Gastrocnemius medialis (tissue), 4 donors: ENCODE data around the gene TMEM72. TPM values are rescaled to one million over a fixed set of nuclear protein-coding genes. Genes with fewer than 3 reads are reported as not detected.

Experiments
- ATAC-seq, 2 donors: fragments of 150-250 bp; one replicate each; pipeline ENCODE4 v1.9.1; 2016
- DNase-seq, 2 donors: peaks; one replicate each; pipeline ENCODE4 v3.0.0-alpha.2; 2019
- H3K27ac ChIP-seq, 4 donors: fragments of 200-600 bp; sonication (generic); 1 replicate in 1 of 4; 2 replicates in 3 of 4; pipeline ENCODE4 v1.5.1; 2016 to 2018; ENCODE audit warnings: mild to moderate bottlenecking in 2 of 4, moderate library complexity in 1 of 4
- H3K27me3 ChIP-seq, 3 donors: fragments of 200-600 bp; sonication (generic) in 2 of 3; 1 replicate in 1 of 3; 2 replicates in 2 of 3; pipeline versions ENCODE4 v1.5.1 to v1.6.0; 2016 to 2019; ENCODE audit warnings: mild to moderate bottlenecking in 1 of 3, moderate library complexity in 1 of 3
- H3K36me3 ChIP-seq, 2 donors: fragments of 200-600 bp; sonication (generic) in 1 of 2; one replicate each; pipeline ENCODE4 v1.5.1; 2017 to 2018
- H3K4me1 ChIP-seq, 2 donors: fragments of 200-600 bp; sonication (generic) in 1 of 2; one replicate each; pipeline ENCODE4 v1.5.1; 2016 to 2017; ENCODE audit warnings: mild to moderate bottlenecking in 2 of 2
- H3K4me3 ChIP-seq, 4 donors: fragments of 200-600 bp; sonication (generic) in 3 of 4; 1 replicate in 1 of 4; 2 replicates in 3 of 4; pipeline ENCODE4 v1.5.1; 2016 to 2019; ENCODE audit warnings: mild to moderate bottlenecking in 2 of 4
- H3K9me3 ChIP-seq, 3 donors: fragments of 200-600 bp; sonication (generic) in 2 of 3; 1 replicate in 1 of 3; 2 replicates in 2 of 3; pipeline ENCODE4 v1.5.1; 2016 to 2019
- CTCF ChIP-seq, 5 experiments: fragments of 450-650 bp in 3 of 5; fragments of 200-600 bp in 2 of 5; sonication (generic) in 2 of 5; IDR thresholded peaks in 4 of 5; conservative IDR thresholded peaks in 1 of 5; 1 replicate in 4 of 5; 2 replicates in 1 of 5; pipeline ENCODE4 v1.5.1; 2016 to 2019; ENCODE audit warnings: antibody characterized with exemption in 5 of 5, mild to moderate bottlenecking in 3 of 5, moderate library complexity in 3 of 5
- POLR2A ChIP-seq, 2 donors: fragments of 450-650 bp; IDR thresholded peaks; one replicate each; pipeline ENCODE4 v1.6.1; 2017; ENCODE audit warnings: antibody characterized with exemption in 2 of 2, mild to moderate bottlenecking in 2 of 2, moderate library complexity in 2 of 2
- in situ Hi-C, 4 donors: fragments of 200-750 bp; cut with MboI; loops; one replicate each; pipeline versions ENCODE4 v1.15.0 to v1.8.0; 2017; ENCODE audit warnings: low sequenced_read_pairs in 4 of 4
- intact Hi-C: fragments of 100-400 bp; cut with DNase I; formaldehyde crosslinking; loops from one replicate; pipeline ENCODE4 v1.15.1; 2023; ENCODE audit warnings: low total_unique reads
- total RNA-seq, 4 donors: library from RNA; depleted of rRNA; stranded (reverse); fragments of >200 nt; gene quantifications; one replicate each; pipeline versions ENCODE4 v1.1.0 to v1.2.3, GENCODE V29; 2016

The TMEM72 gene
- total RNA-seq = not detected

- intact Hi-C loops (no loop called here), in situ Hi-C loops (no loop called here)
- no peaks in the 10 kb centered on the region for H3K27me3 ChIP-seq
- no peak for TF ChIP-seq POLR2A (IDR thresholded peaks at IDR 0.05)
- TF ChIP-seq CTCF (IDR thresholded peaks at IDR 0.05 in 4 of 5, conservative IDR thresholded peaks at IDR 0.05 in 1 of 5) = no peak
- no peak within 1 kb of the TSS for H3K4me3 ChIP-seq
- no peak for DNase-seq
- no peaks in the 10 kb centered on the region for H3K9me3 ChIP-seq
- peaks cover 15 to 21% of the 10 kb centered on the region in 2 donors for H3K4me1 ChIP-seq
- ATAC-seq = no peak
- H3K36me3 ChIP-seq = no peaks in the 10 kb centered on the region
- H3K27ac ChIP-seq = no peak within 1 kb of the TSS
Measured at GRCh38 chr10:44911081-44911540, at the start of gene TMEM72. Gene TMEM72 (plus strand): TSS chr10:44911337. CDS start chr10:44911513, 176 bp downstream.

GRCh38 chr10:44862006-44862751 lies 49.0 kb upstream of the TMEM72 start:
- no peak overlapping the region for H3K27ac ChIP-seq
- H3K9me3 ChIP-seq = no peaks in the 10 kb centered on the region
- TF ChIP-seq CTCF (IDR thresholded peaks at IDR 0.05 in 4 of 5, conservative IDR thresholded peaks at IDR 0.05 in 1 of 5) (no peak), POLR2A (IDR thresholded peaks at IDR 0.05) (no peak)
- in situ Hi-C loops = loop anchor here (5.0 to 25.0 kb wide), 5 partner anchors 475 to 1190 kb away; partner anchors contain the start of gene CXCL12 (in 2 of the 4)
- ATAC-seq = no peak
- no peaks in the 10 kb centered on the region for H3K36me3 ChIP-seq
- intact Hi-C loops = loop anchor here (10.0 kb wide), 1 partner anchor 547 kb away; no protein-coding TSS in a partner anchor
- H3K4me1 ChIP-seq = peaks cover 0 to 9% of the 10 kb centered on the region in 2 donors
- peaks cover 0 to 6% (median 0%) of the 10 kb centered on the region in 3 donors for H3K27me3 ChIP-seq
- no peak overlapping the region for H3K4me3 ChIP-seq
- no peak for DNase-seq

- no peaks in the 10 kb centered on the region for H3K36me3 ChIP-seq
- in situ Hi-C loops (loop anchor here (5.0 to 25.0 kb wide), 5 partner anchors 476 to 1191 kb away; partner anchors contain the start of gene CXCL12 (in 2 of the 4)), intact Hi-C loops (loop anchor here (10.0 kb wide), 1 partner anchor 548 kb away; no protein-coding TSS in a partner anchor)
- peaks cover 0 to 6% (median 0%) of the 10 kb centered on the region in 3 donors for H3K27me3 ChIP-seq
- H3K27ac ChIP-seq = no peak overlapping the region
- TF ChIP-seq POLR2A (IDR thresholded peaks at IDR 0.05) = no peak
- TF ChIP-seq CTCF (IDR thresholded peaks at IDR 0.05 in 4 of 5, conservative IDR thresholded peaks at IDR 0.05 in 1 of 5) = no peak
- no peak overlapping the region for H3K4me3 ChIP-seq
- no peaks in the 10 kb centered on the region for H3K9me3 ChIP-seq
- no peak for DNase-seq
- H3K4me1 ChIP-seq = peaks cover 0 to 9% of the 10 kb centered on the region in 2 donors
- ATAC-seq = no peak
Measured at GRCh38 chr10:44862924-44863323, 48.2 kb upstream of the TMEM72 start.

- in situ Hi-C loops = loop anchor here (5.0 to 25.0 kb wide), 5 partner anchors 476 to 1191 kb away; partner anchors contain the start of gene CXCL12 (in 2 of the 4)
Measured at GRCh38 chr10:44863344-44864047, 47.6 kb upstream of the TMEM72 start.

More at GRCh38 chr10:44863344-44864047, 47.6 kb upstream of the TMEM72 start:
- Histone ChIP-seq H3K9me3 (no peaks in the 10 kb centered on the region), H3K4me3 (no peak overlapping the region), H3K36me3 (no peaks in the 10 kb centered on the region), H3K27me3 (peaks cover 0 to 6% (median 0%) of the 10 kb centered on the region in 3 donors), H3K27ac (no peak overlapping the region), H3K4me1 (peaks cover 0 to 9% of the 10 kb centered on the region in 2 donors)
- no peak for DNase-seq
- no peak for TF ChIP-seq CTCF (IDR thresholded peaks at IDR 0.05 in 4 of 5, conservative IDR thresholded peaks at IDR 0.05 in 1 of 5)
- TF ChIP-seq POLR2A (IDR thresholded peaks at IDR 0.05) = no peak
- intact Hi-C loops = loop anchor here (2.0 to 10.0 kb wide), 2 partner anchors 549 to 1193 kb away; no protein-coding TSS in a partner anchor
- no peak for ATAC-seq
